Ovary (tissue), 3 donors: ENCODE data around the gene NID1.
A peak's percentile ranks its signal among the peaks of the same experiment; 100 is the strongest.

Experiments
- CTCF ChIP-seq, 3 donors: fragments of 450-650 bp in 2 of 3; fragments of 200-600 bp in 1 of 3; IDR thresholded peaks; one replicate each; pipeline versions ENCODE4 v1.5.1 to v1.8.0; 2016 to 2022; ENCODE audit warnings: antibody characterized with exemption in 3 of 3, mild to moderate bottlenecking in 1 of 3
- EP300 ChIP-seq: sonication (generic); formaldehyde crosslinking; IDR thresholded peaks from one replicate; pipeline ENCODE4 v1.6.1; 2017; ENCODE audit warnings: antibody characterized with exemption
- POLR2A ChIP-seq: fragments of 450-650 bp; IDR thresholded peaks from one replicate; pipeline ENCODE4 v1.6.1; 2017; ENCODE audit warnings: antibody characterized with exemption, mild to moderate bottlenecking, moderate library complexity
- donor health status: DM: no; HTN: no; CAD: no.

GRCh38 chr1:235972311-235972689 lies 92.6 kb downstream of the NID1 start:
- TF ChIP-seq EP300 = no peak
- peak in 1 of 3 donors; percentile 7 for TF ChIP-seq CTCF (IDR thresholded peaks at IDR 0.05)
- no peak for TF ChIP-seq POLR2A
